ENCODE results near the gene ENOX1. TPM values are rescaled to one million over a fixed set of nuclear protein-coding genes. Genes with fewer than 3 reads are reported as not detected.

Gene ENOX1
- total RNA-seq, 1 experiment from 2014 or later = 0.26 TPM

DNA sequence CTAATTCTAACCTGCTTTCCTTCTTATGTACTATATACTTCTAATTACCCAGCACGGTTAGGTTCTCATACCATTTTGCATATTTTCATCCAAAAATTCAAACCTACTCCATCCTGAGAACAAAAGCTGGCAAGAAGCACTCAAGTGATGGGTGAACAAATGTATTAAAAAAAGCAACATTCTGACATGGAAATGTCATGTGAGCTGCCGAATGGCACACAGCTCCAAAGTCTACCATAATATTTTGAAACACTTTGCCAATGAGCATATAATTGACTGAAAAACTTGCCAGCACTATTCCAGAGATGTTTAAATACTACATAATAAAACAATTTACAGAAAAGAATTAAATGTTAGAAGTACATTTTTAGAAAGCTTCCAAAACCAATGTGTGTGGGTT lies 274.6 kb downstream of the ENOX1 start:
- no peaks in the 10 kb centered on the region for H3K36me3 Mint-ChIP-seq
- POLR2A ChIA-PET = no interaction called here
- no peak for TF ChIP-seq CTCF (IDR thresholded peaks at IDR 0.05)
- TF ChIP-seq NFYB (CRISPR knock-in tag; conservative IDR thresholded peaks at IDR 0.05; ENCODE audit: low read depth) = no peak
- TF ChIP-seq E2F4 (CRISPR knock-in tag; IDR thresholded peaks at IDR 0.05; ENCODE audit: borderline replicate concordance, low read depth) = no peak
- TF ChIP-seq RELA (CRISPR knock-in tag; IDR thresholded peaks at IDR 0.05; ENCODE audit: borderline replicate concordance) = no peak
- TF ChIP-seq EMX1 (CRISPR knock-in tag; IDR thresholded peaks at IDR 0.05) = no peak
- no peak for TF ChIP-seq OVOL2 (CRISPR knock-in tag; IDR thresholded peaks at IDR 0.05; ENCODE audit: borderline replicate concordance)
- TF ChIP-seq ZNF138 (CRISPR knock-in tag; conservative IDR thresholded peaks at IDR 0.05) = no peak
- TF ChIP-seq, protein P1, sequence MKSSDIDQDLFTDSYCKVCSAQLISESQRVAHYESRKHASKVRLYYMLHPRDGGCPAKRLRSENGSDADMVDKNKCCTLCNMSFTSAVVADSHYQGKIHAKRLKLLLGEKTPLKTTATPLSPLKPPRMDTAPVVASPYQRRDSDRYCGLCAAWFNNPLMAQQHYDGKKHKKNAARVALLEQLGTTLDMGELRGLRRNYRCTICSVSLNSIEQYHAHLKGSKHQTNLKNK (CRISPR knock-in tag; IDR thresholded peaks at IDR 0.05) = no peak
- TF ChIP-seq, protein P2, sequence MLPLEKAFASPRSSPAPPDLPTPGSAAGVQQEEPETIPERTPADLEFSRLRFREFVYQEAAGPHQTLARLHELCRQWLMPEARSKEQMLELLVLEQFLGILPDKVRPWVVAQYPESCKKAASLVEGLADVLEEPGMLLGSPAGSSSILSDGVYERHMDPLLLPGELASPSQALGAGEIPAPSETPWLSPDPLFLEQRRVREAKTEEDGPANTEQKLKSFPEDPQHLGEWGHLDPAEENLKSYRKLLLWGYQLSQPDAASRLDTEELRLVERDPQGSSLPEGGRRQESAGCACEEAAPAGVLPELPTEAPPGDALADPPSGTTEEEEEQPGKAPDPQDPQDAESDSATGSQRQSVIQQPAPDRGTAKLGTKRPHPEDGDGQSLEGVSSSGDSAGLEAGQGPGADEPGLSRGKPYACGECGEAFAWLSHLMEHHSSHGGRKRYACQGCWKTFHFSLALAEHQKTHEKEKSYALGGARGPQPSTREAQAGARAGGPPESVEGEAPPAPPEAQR (CRISPR knock-in tag; IDR thresholded peaks at IDR 0.05) = no peak
- no peak for TF ChIP-seq NR3C1 (CRISPR knock-in tag; conservative IDR thresholded peaks at IDR 0.05; ENCODE audit: low read depth)
- H3K9me3 Mint-ChIP-seq = no peaks in the 10 kb centered on the region
- DNase-seq (ENCODE audit: low spot score) (no peak), ATAC-seq (no peak)
- peaks cover 5% of the 10 kb centered on the region for H3K4me1 Mint-ChIP-seq
- H3K27me3 Mint-ChIP-seq (ENCODE audit: low read depth) = no peaks in the 10 kb centered on the region
- CTCF ChIA-PET = interaction anchor here (0.7 kb wide), 1 partner anchor 103 kb away, joined by 4 read pairs; no protein-coding TSS in a partner anchor
- no peak overlapping the region for H3K27ac Mint-ChIP-seq
- no peak overlapping the region for H3K4me3 Mint-ChIP-seq

- POLR2A ChIA-PET = no interaction called here
- Mint-ChIP-seq H3K27ac (no peak overlapping the region), H3K36me3 (no peaks in the 10 kb centered on the region), H3K4me3 (no peak overlapping the region), H3K9me3 (no peaks in the 10 kb centered on the region), H3K4me1 (peaks cover 5% of the 10 kb centered on the region), H3K27me3 (ENCODE audit: low read depth) (no peaks in the 10 kb centered on the region)
- CTCF ChIA-PET = no interaction called here
- DNase-seq (ENCODE audit: low spot score) (no peak), ATAC-seq (no peak)
- TF ChIP-seq USF2 (CRISPR knock-in tag; IDR thresholded peaks at IDR 0.05) (no peak), HMGA2 (CRISPR knock-in tag; IDR thresholded peaks at IDR 0.05) (no peak), RORB (CRISPR knock-in tag; IDR thresholded peaks at IDR 0.05) (no peak), TEAD4 (CRISPR knock-in tag; IDR thresholded peaks at IDR 0.05) (no peak), IRF2 (CRISPR knock-in tag; IDR thresholded peaks at IDR 0.05; ENCODE audit: borderline replicate concordance, low read depth) (no peak), GRHL2 (CRISPR knock-in tag; IDR thresholded peaks at IDR 0.05; ENCODE audit: insufficient replicate concordance, severe bottlenecking) (no peak), GTF2I (CRISPR knock-in tag; conservative IDR thresholded peaks at IDR 0.05) (no peak), TP53 (CRISPR knock-in tag; IDR thresholded peaks at IDR 0.05) (no peak), CREB1 (CRISPR knock-in tag; IDR thresholded peaks at IDR 0.05) (no peak), E2F4 (CRISPR knock-in tag; IDR thresholded peaks at IDR 0.05; ENCODE audit: borderline replicate concordance, low read depth) (no peak), NR2C2 (CRISPR knock-in tag; IDR thresholded peaks at IDR 0.05) (no peak)
- TF ChIP-seq, protein P1 (CRISPR knock-in tag; IDR thresholded peaks at IDR 0.05) = no peak
- TF ChIP-seq, protein P3, sequence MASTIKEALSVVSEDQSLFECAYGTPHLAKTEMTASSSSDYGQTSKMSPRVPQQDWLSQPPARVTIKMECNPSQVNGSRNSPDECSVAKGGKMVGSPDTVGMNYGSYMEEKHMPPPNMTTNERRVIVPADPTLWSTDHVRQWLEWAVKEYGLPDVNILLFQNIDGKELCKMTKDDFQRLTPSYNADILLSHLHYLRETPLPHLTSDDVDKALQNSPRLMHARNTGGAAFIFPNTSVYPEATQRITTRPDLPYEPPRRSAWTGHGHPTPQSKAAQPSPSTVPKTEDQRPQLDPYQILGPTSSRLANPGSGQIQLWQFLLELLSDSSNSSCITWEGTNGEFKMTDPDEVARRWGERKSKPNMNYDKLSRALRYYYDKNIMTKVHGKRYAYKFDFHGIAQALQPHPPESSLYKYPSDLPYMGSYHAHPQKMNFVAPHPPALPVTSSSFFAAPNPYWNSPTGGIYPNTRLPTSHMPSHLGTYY (CRISPR knock-in tag; IDR thresholded peaks at IDR 0.05) = no peak
- TF ChIP-seq, protein P4, sequence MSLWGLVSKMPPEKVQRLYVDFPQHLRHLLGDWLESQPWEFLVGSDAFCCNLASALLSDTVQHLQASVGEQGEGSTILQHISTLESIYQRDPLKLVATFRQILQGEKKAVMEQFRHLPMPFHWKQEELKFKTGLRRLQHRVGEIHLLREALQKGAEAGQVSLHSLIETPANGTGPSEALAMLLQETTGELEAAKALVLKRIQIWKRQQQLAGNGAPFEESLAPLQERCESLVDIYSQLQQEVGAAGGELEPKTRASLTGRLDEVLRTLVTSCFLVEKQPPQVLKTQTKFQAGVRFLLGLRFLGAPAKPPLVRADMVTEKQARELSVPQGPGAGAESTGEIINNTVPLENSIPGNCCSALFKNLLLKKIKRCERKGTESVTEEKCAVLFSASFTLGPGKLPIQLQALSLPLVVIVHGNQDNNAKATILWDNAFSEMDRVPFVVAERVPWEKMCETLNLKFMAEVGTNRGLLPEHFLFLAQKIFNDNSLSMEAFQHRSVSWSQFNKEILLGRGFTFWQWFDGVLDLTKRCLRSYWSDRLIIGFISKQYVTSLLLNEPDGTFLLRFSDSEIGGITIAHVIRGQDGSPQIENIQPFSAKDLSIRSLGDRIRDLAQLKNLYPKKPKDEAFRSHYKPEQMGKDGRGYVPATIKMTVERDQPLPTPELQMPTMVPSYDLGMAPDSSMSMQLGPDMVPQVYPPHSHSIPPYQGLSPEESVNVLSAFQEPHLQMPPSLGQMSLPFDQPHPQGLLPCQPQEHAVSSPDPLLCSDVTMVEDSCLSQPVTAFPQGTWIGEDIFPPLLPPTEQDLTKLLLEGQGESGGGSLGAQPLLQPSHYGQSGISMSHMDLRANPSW (CRISPR knock-in tag; conservative IDR thresholded peaks at IDR 0.05; ENCODE audit: low read depth) = no peak
Observed at GRCh38 chr13:43510956-43511901, 275.5 kb downstream of the ENOX1 start.
